Fibroblast of pulmonary artery (primary cell): ENCODE measurements around the gene ARL5A.
A peak's percentile ranks its signal among the peaks of the same experiment; 100 is the strongest.

Source experiments
- DNase-seq: peaks from one replicate; pipeline ENCODE4 v3.0.0-alpha.2; 2010; ENCODE audit warnings: low read depth
- H3K4me3 ChIP-seq: replicated peaks from 2 replicates; pipeline ENCODE4 v1.5.1; 2011; ENCODE audit warnings: low read depth, mild to moderate bottlenecking, control low read depth, low read length, moderate library complexity
- CTCF ChIP-seq: IDR thresholded peaks from 2 replicates; pipeline ENCODE4 v1.5.1; 2011; ENCODE audit warnings: mild to moderate bottlenecking, control low read depth, low read length, inconsistent platforms; ENCODE audit errors: missing control alignments

Gene ARL5A

DNA sequence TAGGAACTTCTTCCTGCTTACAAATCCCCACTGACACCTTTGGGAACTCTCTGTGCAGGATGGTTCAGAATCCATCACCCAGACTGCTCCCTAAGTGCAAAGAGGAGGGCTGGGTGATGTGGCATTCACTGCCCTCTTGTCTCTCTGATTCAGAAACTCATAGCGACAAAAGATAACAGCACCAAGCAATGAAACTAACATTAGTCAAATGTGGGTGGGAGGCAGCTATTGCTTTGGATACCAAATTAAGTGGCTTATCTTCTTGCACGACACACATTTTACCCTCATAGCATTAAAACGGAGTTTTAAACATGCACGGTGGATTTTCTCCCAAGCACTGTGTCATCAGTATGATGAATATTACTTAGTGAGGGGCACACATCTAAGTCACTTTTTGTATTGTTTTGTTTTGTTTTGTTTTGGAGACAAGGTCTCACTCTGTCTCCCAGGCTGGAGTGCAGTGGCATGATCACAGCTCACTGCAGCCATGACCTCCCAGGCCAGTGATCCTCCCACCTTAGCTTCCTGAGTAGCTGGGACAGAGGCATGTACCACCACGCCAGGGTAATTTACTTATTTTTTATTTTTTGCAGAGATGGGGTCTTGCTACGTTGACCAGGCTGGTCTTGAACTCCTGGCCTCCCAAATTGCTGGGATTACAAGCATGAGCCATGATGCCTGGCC lies 53.0 kb downstream of the ARL5A start:
- peak; percentile 44 for DNase-seq
- TF ChIP-seq CTCF: no peak
- no peak overlapping the region for H3K4me3 ChIP-seq

- H3K4me3 ChIP-seq: no peak overlapping the region
- TF ChIP-seq CTCF: no peak
- DNase-seq: peak; percentile 72
Measured at GRCh38 chr2:151774506-151774905, 53.7 kb downstream of the ARL5A start.

GRCh38 chr2:151771599-151772358 lies 56.4 kb downstream of the ARL5A start:
- DNase-seq: peak; percentile 16
- TF ChIP-seq CTCF: no peak
- no peak overlapping the region for H3K4me3 ChIP-seq

- no peak for TF ChIP-seq CTCF
- H3K4me3 ChIP-seq: no peak overlapping the region
Measured at GRCh38 chr2:151770995-151771394, 57.2 kb downstream of the ARL5A start.

GRCh38 chr2:151769606-151770005 lies 58.6 kb downstream of the ARL5A start:
- no peak for TF ChIP-seq CTCF
- no peak for DNase-seq
- H3K4me3 ChIP-seq: no peak overlapping the region

More at GRCh38 chr2:151770995-151771394, 57.2 kb downstream of the ARL5A start:
- no peak for DNase-seq

GRCh38 chr2:151767536-151767935 lies 60.7 kb downstream of the ARL5A start:
- DNase-seq: no peak
- TF ChIP-seq CTCF: no peak
- no peak overlapping the region for H3K4me3 ChIP-seq
